ENCODE measurements around the gene CCL5. TPM values are rescaled to one million over a fixed set of nuclear protein-coding genes. Genes with fewer than 3 reads are reported as not detected.

CCL5 gene
- total RNA-seq = 0.33 and 0.34 TPM in 2 replicates

DNA sequence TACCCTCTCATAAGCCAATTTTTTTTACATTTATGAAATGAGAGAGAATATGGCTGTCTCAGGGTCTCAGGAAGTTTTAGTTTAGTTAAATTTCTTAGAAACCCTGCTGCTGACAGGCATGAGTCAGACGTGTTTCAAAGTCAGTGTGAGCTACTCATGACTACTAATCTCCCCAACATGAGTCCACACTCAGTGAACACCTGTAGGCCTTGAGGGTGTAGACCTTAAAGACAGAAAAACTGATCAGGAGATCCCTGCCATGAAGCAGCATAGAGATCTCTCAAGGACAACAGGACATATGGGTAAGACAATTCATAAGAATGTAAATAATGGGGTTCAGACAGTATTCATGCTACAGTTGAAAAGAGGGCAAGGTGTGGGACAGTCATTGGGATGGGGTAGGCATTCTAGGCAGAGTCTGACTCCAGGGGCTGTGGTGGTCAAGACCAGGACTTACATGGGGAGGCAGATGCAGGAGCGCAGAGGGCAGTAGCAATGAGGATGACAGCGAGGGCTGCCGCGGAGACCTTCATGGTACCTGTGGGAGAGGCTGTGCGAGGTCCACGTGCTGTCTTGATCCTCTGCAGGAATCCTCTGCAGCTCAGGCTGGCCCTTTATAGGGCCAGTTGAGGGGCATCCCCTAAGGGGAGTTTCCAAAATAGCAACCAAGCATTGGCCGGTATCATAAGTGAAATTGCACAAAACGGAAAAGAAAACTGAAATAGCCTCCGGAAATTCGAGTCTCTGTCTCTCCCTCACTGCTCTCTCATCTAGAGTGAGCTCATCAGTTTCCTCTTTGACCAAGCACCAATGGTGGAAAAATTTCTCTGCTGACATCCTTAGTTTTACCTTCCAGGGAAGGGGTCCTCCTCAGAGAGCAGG is at the start of gene CCL5:
TSS of gene CCL5 (minus strand) at position 588 of the 882 bp plus-strand sequence.

DNA sequence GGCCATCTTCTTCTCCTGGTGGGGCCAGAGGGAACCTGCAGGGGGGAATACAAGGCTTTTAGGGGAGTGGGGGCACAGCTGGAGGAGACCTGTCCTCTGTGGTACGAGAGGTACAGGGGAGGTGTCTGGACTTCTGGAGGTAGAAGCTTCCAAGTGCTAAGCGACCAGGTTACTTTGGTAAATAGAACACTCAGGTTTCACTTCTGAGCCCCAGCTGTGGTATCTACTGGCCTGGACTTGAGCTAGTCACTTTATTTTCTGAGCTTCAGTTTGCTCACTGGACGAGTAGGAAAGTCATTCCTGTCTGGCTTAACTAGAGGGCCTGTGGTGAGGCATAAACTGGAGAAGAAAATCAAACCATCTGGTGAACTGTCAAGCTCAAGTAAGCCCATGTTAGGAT is 11.4 kb downstream of the CCL5 start, which contains the start of gene HEATR9:
TSS of gene HEATR9 (minus strand) at position 155 of the 400 bp plus-strand sequence. CDS start at position 6, 149 bp downstream.

Other genes starting within 250 kb of the CCL5 start
- gene RASL10B, start 148.7 kb downstream of the CCL5 start, total RNA-seq = 0.11 and 0.26 TPM in 2 replicates
- not detected in 2 replicates for gene GAS2L2, start 127.1 kb downstream of the CCL5 start, total RNA-seq
- not detected in 2 replicates for gene C17orf50, start 119.5 kb downstream of the CCL5 start, total RNA-seq
- 0.33 and 0.60 TPM in 2 replicates for gene MMP28, start 84.7 kb downstream of the CCL5 start, total RNA-seq
- 74.9 and 97.3 TPM in 2 replicates for gene TAF15, start 70.9 kb downstream of the CCL5 start, total RNA-seq
- not detected in 2 replicates for gene HEATR9, start 11.5 kb downstream of the CCL5 start, total RNA-seq
- gene RDM1, start 50.4 kb upstream of the CCL5 start, total RNA-seq = 0.22 TPM in 1 of 2 replicates, not detected in the other
- not detected in 2 replicates for gene LYZL6, start 63.4 kb upstream of the CCL5 start, total RNA-seq
- 0.11 and 0.26 TPM in 2 replicates for gene CCL16, start 101.1 kb upstream of the CCL5 start, total RNA-seq
- 9.1 and 12.5 TPM in 2 replicates for gene CCL14, start 106.4 kb upstream of the CCL5 start, total RNA-seq
- not detected in 2 replicates for gene CCL15, start 121.2 kb upstream of the CCL5 start, total RNA-seq
- gene CCL23, start 137.6 kb upstream of the CCL5 start, total RNA-seq = 0.26 and 0.33 TPM in 2 replicates
- not detected in 2 replicates for gene CCL18, start 183.9 kb upstream of the CCL5 start, total RNA-seq
- gene CCL3, start 209.8 kb upstream of the CCL5 start, total RNA-seq = not detected in 2 replicates
- not detected in 2 replicates for gene CCL4, start 223.5 kb upstream of the CCL5 start, total RNA-seq

Measured in dermis lymphatic vessel endothelial cell (primary cell).